ENCODE results near the gene TRERF1.
A peak's percentile ranks its signal among the peaks of the same experiment; 100 is the strongest.
"Not testable (repeated sequence)": the region's sequence is repeated elsewhere in the genome, so short reads cannot be mapped to it uniquely, and the experiment has no call there.

The TRERF1 gene

GRCh38 chr6:42337985-42338743, 113.6 kb downstream of the TRERF1 start:
- DNase-seq (ENCODE audit: low spot score): no peak

DNA sequence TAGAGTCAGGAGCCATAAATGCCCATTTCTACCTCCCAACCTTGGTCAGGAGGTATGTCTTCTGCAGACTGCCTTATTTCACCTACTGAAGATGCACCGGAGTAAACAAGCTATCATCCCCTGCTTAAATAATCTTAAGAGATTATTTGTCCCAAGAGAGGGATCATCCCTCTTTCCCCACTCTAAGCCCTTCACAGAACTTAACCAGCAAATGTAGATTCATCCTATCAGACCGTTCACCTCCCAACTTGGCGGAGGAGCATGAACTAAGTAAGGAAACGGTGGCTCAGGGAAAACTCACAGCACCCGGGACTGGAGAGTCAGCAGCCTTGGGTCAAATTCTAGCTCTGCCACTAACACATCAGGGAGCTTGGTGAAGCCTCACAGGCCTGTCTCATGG, 115.3 kb downstream of the TRERF1 start:
- DNase-seq (ENCODE audit: low spot score): no peak

DNA sequence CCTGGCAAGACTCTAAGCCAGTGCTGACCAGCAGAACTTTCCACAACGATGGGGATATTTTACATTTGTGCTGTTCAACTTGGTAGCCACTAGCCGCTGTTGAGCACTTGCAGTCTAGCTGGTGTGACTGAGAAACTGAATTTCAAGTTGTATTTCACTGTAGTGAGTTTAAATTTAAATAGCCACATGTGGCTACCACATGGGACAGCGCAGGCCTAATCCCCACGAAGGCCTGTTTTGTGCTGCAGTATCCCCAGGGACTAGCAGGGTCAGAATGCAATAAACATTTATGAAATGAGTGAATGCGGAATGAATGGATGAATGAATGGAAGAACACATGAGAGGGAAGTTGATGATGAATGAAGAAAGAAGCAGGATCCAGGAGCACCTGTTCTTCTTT, 115.8 kb downstream of the TRERF1 start:
- no peak for DNase-seq (ENCODE audit: low spot score)

GRCh38 chr6:42334870-42335269, 116.9 kb downstream of the TRERF1 start:
- DNase-seq (ENCODE audit: low spot score): no peak

GRCh38 chr6:42333612-42334011, 118.1 kb downstream of the TRERF1 start:
- DNase-seq (ENCODE audit: low spot score): no peak

DNA sequence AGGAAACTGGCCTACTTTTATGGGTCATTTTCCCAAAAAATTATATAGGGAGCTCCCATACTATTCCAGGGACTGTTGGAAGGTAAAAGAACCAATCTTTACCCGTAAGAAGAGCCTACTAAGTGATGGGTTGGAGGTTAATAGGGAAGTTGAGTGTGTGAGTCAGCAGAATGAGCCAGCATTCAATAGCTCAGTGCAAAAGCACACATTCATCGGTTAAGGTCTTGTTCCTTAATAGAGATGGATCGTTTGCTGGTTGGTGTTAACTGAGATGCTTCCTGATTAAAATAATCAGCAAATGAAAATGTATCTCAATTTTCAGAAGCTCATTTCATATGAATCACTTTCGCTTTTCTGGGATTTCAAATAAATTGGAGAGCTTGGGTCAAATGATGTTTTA, 118.8 kb downstream of the TRERF1 start:
- no peak for DNase-seq (ENCODE audit: low spot score)

DNA sequence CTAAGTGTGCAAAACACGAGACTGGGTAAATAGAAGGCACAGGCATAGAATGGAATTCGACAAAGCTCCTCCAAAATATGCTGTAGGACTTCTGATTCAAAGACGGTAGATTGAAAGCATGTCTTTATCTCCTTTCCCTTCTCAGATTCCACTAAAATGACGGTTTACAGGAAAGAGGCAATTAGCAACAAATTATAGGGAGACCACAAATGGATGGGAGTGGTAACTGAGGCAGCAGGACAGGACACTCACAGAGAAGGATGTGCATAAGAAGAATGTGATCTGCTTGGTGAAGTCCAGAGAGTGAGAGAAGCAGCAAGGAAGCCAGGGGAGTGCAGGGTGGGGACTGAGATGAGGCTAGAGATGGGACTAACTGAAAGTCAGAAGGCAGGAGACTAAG, 120.7 kb downstream of the TRERF1 start:
- DNase-seq (ENCODE audit: low spot score): no peak

GRCh38 chr6:42326248-42326647, 125.5 kb downstream of the TRERF1 start:
- DNase-seq (ENCODE audit: low spot score): no peak

GRCh38 chr6:42324656-42325324, 126.9 kb downstream of the TRERF1 start:
- DNase-seq (ENCODE audit: low spot score): not testable (repeated sequence)

DNA sequence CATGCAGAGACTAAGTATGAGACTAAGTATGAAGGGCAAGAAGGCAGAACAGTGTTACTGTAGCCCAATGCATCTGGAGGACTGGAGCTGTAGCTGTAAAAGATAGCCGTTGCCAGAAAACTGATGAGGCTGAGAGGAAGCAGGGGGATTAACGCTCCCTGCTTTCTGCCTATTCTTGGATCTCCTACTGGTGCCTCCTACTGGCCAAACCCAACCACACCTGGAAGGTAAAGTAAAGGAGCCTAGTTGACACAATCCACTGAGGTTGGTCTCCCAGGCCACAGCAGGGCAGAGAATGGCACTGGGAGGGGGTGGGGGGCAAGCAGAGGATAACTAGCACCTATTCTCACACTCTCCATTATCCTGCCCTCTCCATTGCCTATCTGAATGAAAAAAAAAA, 129.1 kb downstream of the TRERF1 start:
- DNase-seq (ENCODE audit: low spot score): no peak

DNA sequence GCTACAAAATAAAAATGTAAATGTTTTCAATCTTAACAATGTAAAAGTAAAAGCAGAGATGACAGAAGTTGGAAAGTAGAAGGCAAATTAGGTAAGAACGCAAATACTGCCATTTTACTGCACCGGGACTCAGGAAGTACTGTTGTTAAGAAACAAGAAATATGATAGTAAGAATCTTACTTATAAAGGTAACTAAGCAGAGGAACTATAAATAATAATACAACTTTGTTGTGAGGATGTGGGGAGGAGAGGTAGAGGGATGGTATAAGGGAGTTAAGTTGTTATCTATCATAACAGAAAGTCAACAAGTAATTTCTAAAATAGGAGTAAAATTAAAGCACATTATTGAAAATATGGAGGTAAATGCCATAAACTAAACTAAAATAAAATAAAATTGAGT, 129.8 kb downstream of the TRERF1 start:
- DNase-seq (ENCODE audit: low spot score): no peak

DNA sequence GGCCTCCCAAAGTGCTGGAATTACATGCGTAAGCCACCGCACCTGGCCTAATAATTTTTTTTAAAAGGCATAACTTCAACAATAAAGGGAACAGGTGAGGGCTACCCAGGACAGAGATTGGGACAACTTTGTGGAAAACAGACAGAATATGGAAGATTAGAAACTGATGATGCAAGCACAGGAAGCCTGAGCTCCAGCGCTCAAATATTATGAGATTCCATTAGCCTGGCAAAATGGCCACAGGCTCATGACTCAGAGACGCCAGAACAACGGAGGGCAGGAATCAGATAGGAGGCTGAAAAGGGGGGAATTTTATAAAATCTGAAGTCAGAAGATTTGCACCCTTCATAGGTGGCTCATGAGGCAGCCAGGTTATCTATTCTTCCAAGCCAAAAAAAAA, 131.0 kb downstream of the TRERF1 start:
- DNase-seq (ENCODE audit: low spot score): no peak

GRCh38 chr6:42318480-42318879, 133.2 kb downstream of the TRERF1 start:
- no peak for DNase-seq (ENCODE audit: low spot score)

DNA sequence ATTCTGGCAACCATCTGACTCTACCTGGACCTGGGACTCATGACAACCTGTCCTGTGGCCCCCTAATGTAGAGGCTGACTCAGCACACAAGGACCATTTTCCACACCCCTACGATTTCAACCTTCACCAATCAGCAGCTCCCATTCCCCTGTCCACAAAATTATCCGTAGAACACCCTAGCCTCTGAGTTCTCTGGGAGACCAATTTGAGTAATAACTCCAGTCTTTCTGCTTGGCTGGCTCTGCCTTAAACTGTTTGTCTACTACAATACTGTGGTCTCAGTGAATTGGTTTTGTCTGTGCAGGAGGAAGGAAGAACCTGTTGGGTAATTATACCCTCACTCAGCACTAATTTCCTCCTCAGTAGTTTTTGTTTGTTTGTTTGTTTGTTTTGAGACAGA, 134.7 kb downstream of the TRERF1 start:
- DNase-seq (ENCODE audit: low spot score): no peak

DNA sequence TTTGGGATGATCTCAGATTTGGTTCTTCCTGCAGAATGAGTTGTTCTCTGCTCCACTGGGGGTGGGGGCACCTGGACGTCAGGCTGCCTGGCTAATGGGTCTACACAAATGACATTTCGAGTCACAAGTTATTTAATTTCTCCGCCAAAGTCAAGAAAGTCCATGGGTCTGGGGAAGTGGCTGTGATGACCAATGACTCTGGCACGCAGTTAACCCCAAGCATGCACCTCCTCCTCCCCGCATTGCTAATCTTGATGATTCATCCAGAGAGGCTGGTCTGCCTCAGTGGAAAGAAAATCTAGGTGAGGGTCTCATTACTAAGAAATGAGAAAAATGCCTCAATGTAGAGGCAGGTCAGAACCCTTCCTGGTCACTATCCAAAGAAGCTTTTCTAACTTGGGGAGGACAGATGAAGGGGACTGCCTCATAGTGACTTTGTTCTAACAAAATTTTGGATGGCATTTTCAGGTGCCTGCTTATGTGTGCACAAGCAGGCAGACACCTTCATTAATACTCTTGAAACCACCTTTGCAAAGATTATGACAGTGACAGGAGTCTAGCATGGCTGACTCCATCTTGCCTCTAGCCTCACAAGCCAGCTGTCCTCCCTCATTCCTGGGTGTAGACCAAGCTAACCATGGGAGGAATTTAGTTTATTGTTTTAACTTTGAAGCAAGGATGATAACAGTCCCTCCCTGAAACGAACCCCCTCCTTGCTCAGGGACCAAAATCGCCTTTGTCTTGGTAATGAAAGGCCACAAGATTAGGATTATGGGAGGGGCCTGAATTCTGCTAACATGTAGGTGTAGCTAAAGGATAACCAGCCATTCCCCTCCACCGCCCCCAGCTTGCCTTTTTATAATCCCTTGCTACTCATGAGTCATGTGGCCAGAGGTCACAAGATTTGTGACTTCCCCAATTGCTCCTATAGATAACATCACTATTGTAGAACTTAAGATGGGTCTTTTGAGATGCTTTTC, 135.4 kb downstream of the TRERF1 start:
- DNase-seq (ENCODE audit: low spot score): peak; percentile 87

- no peak for DNase-seq (ENCODE audit: low spot score)
Observed at GRCh38 chr6:42315259-42315990, 136.3 kb downstream of the TRERF1 start.

GRCh38 chr6:42314571-42315258, 137.0 kb downstream of the TRERF1 start:
- no peak for DNase-seq (ENCODE audit: low spot score)

GRCh38 chr6:42313941-42314570, 137.7 kb downstream of the TRERF1 start:
- no peak for DNase-seq (ENCODE audit: low spot score)

DNA sequence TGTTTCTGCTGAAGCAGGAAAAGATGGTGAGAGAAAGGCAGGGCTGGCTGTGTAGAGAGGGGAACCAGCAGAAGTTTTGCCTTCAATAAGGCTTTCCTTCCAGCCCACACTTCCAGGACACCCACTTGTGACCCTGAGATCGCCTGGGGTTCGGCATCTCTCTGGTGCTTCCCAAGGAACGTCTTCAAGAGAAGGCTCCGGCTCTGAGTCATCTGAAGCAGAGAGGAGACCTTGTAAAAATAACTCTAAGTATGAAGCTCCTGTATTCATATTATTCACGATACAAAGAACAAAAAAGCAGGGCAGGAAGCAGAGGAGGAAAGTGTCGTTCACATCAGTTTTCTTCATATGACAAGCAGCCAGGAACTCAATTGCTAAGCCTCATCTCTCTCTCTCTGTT, 138.7 kb downstream of the TRERF1 start:
- no peak for DNase-seq (ENCODE audit: low spot score)

GRCh38 chr6:42307141-42307470, 144.6 kb downstream of the TRERF1 start:
- no peak for DNase-seq (ENCODE audit: low spot score)
